ENCODE data around the gene SCAPER.

DNA sequence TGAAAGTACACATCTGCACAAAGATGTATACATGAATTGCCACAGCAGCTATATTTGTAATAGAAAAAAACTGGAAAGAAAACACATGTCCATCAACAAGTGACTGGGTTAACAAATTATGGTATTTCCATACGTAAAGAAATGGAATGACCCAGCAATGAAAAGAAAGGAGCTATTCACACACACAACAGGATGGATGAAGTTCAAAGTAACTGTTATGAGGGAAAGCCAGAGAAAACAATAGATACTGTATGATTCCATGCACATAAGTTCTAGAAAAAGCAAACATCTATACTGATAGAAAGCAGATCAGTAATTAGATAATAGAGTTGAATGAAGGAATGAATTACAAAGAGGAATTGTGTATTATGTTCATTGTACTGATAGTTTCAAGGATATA lies 152.0 kb downstream of the SCAPER start:
- no peak for TF ChIP-seq CTCF (IDR thresholded peaks at IDR 0.05; ENCODE audit: low read depth, low read length, missing input control)
- TF ChIP-seq SP1 (IDR thresholded peaks at IDR 0.05): no peak
- no peak for TF ChIP-seq HNF4G (IDR thresholded peaks at IDR 0.05)
- no peak for TF ChIP-seq JUND (IDR thresholded peaks at IDR 0.05)
- no peak for TF ChIP-seq RAD21 (IDR thresholded peaks at IDR 0.05)
- no peak for TF ChIP-seq TAF1 (conservative IDR thresholded peaks at IDR 0.05)
- no peak for TF ChIP-seq NR2F2 (IDR thresholded peaks at IDR 0.05)
- TF ChIP-seq, protein P1, sequence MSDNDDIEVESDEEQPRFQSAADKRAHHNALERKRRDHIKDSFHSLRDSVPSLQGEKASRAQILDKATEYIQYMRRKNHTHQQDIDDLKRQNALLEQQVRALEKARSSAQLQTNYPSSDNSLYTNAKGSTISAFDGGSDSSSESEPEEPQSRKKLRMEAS (IDR thresholded peaks at IDR 0.05): no peak
- TF ChIP-seq, protein P2, sequence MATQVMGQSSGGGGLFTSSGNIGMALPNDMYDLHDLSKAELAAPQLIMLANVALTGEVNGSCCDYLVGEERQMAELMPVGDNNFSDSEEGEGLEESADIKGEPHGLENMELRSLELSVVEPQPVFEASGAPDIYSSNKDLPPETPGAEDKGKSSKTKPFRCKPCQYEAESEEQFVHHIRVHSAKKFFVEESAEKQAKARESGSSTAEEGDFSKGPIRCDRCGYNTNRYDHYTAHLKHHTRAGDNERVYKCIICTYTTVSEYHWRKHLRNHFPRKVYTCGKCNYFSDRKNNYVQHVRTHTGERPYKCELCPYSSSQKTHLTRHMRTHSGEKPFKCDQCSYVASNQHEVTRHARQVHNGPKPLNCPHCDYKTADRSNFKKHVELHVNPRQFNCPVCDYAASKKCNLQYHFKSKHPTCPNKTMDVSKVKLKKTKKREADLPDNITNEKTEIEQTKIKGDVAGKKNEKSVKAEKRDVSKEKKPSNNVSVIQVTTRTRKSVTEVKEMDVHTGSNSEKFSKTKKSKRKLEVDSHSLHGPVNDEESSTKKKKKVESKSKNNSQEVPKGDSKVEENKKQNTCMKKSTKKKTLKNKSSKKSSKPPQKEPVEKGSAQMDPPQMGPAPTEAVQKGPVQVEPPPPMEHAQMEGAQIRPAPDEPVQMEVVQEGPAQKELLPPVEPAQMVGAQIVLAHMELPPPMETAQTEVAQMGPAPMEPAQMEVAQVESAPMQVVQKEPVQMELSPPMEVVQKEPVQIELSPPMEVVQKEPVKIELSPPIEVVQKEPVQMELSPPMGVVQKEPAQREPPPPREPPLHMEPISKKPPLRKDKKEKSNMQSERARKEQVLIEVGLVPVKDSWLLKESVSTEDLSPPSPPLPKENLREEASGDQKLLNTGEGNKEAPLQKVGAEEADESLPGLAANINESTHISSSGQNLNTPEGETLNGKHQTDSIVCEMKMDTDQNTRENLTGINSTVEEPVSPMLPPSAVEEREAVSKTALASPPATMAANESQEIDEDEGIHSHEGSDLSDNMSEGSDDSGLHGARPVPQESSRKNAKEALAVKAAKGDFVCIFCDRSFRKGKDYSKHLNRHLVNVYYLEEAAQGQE (IDR thresholded peaks at IDR 0.05): no peak
